Gastrocnemius medialis (tissue), 4 donors: ENCODE data around the gene CHST2. TPM values are rescaled to one million over a fixed set of nuclear protein-coding genes. Genes with fewer than 3 reads are reported as not detected.
"Not testable (repeated sequence)": the region's sequence is repeated elsewhere in the genome, so short reads cannot be mapped to it uniquely, and the experiment has no call there.

ENCODE experiments used
- ATAC-seq, 2 donors: fragments of 150-250 bp; one replicate each; pipeline ENCODE4 v1.9.1; 2016
- DNase-seq, 2 donors: peaks; one replicate each; pipeline ENCODE4 v3.0.0-alpha.2; 2019
- H3K27ac ChIP-seq, 4 donors: fragments of 200-600 bp; sonication (generic); 1 replicate in 1 of 4; 2 replicates in 3 of 4; pipeline ENCODE4 v1.5.1; 2016 to 2018; ENCODE audit warnings: mild to moderate bottlenecking in 2 of 4, moderate library complexity in 1 of 4
- H3K27me3 ChIP-seq, 3 donors: fragments of 200-600 bp; sonication (generic) in 2 of 3; 1 replicate in 1 of 3; 2 replicates in 2 of 3; pipeline versions ENCODE4 v1.5.1 to v1.6.0; 2016 to 2019; ENCODE audit warnings: mild to moderate bottlenecking in 1 of 3, moderate library complexity in 1 of 3
- H3K36me3 ChIP-seq, 2 donors: fragments of 200-600 bp; sonication (generic) in 1 of 2; one replicate each; pipeline ENCODE4 v1.5.1; 2017 to 2018
- H3K4me1 ChIP-seq, 2 donors: fragments of 200-600 bp; sonication (generic) in 1 of 2; one replicate each; pipeline ENCODE4 v1.5.1; 2016 to 2017; ENCODE audit warnings: mild to moderate bottlenecking in 2 of 2
- H3K4me3 ChIP-seq, 4 donors: fragments of 200-600 bp; sonication (generic) in 3 of 4; 1 replicate in 1 of 4; 2 replicates in 3 of 4; pipeline ENCODE4 v1.5.1; 2016 to 2019; ENCODE audit warnings: mild to moderate bottlenecking in 2 of 4
- H3K9me3 ChIP-seq, 3 donors: fragments of 200-600 bp; sonication (generic) in 2 of 3; 1 replicate in 1 of 3; 2 replicates in 2 of 3; pipeline ENCODE4 v1.5.1; 2016 to 2019
- POLR2A ChIP-seq, 2 donors: fragments of 450-650 bp; IDR thresholded peaks; one replicate each; pipeline ENCODE4 v1.6.1; 2017; ENCODE audit warnings: antibody characterized with exemption in 2 of 2, mild to moderate bottlenecking in 2 of 2, moderate library complexity in 2 of 2
- in situ Hi-C, 4 donors: fragments of 200-750 bp; cut with MboI; loops; one replicate each; pipeline versions ENCODE4 v1.15.0 to v1.8.0; 2017; ENCODE audit warnings: low sequenced_read_pairs in 4 of 4
- intact Hi-C: fragments of 100-400 bp; cut with DNase I; formaldehyde crosslinking; loops from one replicate; pipeline ENCODE4 v1.15.1; 2023; ENCODE audit warnings: low total_unique reads
- total RNA-seq, 4 donors: library from RNA; depleted of rRNA; stranded (reverse); fragments of >200 nt; gene quantifications; one replicate each; pipeline versions ENCODE4 v1.1.0 to v1.2.3, GENCODE V29; 2016
- TF ChIP-seq, protein P1 (sequence below), 5 experiments: fragments of 450-650 bp in 3 of 5; fragments of 200-600 bp in 2 of 5; sonication (generic) in 2 of 5; IDR thresholded peaks in 4 of 5; conservative IDR thresholded peaks in 1 of 5; 1 replicate in 4 of 5; 2 replicates in 1 of 5; pipeline ENCODE4 v1.5.1; 2016 to 2019; ENCODE audit warnings: antibody characterized with exemption in 5 of 5, mild to moderate bottlenecking in 3 of 5, moderate library complexity in 3 of 5

The CHST2 gene, protein sequence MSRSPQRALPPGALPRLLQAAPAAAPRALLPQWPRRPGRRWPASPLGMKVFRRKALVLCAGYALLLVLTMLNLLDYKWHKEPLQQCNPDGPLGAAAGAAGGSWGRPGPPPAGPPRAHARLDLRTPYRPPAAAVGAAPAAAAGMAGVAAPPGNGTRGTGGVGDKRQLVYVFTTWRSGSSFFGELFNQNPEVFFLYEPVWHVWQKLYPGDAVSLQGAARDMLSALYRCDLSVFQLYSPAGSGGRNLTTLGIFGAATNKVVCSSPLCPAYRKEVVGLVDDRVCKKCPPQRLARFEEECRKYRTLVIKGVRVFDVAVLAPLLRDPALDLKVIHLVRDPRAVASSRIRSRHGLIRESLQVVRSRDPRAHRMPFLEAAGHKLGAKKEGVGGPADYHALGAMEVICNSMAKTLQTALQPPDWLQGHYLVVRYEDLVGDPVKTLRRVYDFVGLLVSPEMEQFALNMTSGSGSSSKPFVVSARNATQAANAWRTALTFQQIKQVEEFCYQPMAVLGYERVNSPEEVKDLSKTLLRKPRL
- 1 to 10 TPM in 3 of 4 donors, under 1 TPM in 1; 0.41 to 2.9 (median 1.8) TPM for total RNA-seq

DNA sequence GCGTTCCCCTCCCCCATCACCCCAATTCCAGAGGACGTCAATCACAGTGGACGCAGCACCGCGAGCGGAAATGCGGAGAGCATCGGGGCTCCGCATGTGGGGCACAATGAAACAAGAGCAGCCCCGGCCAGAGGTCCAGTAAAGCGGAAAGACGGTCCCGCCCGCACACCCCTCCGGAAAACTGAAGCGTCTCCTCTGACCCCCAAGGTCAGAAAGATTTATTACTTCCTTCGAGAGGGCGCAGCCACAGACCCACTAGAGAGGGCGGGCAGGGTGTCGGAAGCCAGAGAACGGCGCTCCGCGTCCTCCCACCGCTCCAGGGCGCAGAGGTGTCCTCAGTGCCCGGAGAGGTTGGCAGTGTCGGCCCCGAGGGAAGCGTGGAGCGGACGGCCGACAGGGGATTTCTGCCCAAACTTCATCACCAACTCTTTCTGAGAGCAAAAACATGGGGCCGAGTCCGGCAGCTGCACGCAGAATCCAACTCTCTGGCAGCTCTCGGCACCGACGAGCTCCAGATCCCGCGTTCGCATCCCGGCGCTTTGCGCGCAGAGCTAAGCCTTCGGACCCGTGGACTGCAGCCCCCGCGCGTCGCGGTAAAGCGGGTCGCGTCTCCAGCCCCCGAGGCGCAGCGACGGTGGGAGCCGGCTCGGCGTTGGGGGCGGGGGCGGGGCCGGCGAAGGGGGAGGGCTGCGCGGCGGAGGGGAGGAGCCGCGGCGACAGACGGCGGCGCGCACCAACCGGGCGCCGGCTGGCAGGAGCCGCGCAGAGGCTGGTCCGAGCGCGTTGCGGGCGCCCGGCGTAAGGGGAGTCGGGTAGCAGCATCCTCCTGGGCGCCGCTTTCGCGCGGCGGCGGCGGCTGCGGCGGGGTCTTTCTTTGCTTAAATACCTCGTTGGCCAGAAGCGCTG lies at the start of gene CHST2:
CHST2 (plus strand) TSS at position 763 of the 906 bp plus-strand sequence. CDS start 1,046 bp downstream, outside the sequence.
- peak within 1 kb of the TSS; percentile 30 to 75 (median 62) for H3K27ac ChIP-seq
- ATAC-seq (peak; percentile 78 to 80), DNase-seq (peak; percentile 10 to 21)
- intact Hi-C loops: no loop called here
- TF ChIP-seq, protein P1, sequence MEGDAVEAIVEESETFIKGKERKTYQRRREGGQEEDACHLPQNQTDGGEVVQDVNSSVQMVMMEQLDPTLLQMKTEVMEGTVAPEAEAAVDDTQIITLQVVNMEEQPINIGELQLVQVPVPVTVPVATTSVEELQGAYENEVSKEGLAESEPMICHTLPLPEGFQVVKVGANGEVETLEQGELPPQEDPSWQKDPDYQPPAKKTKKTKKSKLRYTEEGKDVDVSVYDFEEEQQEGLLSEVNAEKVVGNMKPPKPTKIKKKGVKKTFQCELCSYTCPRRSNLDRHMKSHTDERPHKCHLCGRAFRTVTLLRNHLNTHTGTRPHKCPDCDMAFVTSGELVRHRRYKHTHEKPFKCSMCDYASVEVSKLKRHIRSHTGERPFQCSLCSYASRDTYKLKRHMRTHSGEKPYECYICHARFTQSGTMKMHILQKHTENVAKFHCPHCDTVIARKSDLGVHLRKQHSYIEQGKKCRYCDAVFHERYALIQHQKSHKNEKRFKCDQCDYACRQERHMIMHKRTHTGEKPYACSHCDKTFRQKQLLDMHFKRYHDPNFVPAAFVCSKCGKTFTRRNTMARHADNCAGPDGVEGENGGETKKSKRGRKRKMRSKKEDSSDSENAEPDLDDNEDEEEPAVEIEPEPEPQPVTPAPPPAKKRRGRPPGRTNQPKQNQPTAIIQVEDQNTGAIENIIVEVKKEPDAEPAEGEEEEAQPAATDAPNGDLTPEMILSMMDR (IDR thresholded peaks at IDR 0.05 in 4 of 5, conservative IDR thresholded peaks at IDR 0.05 in 1 of 5): no peak
- TF ChIP-seq POLR2A (IDR thresholded peaks at IDR 0.05): peak; percentile 31 to 54
- no peaks in the 10 kb centered on the region for H3K4me1 ChIP-seq
- no peaks in the 10 kb centered on the region for H3K9me3 ChIP-seq
- peaks cover 21 to 28% (median 22%) of the 10 kb centered on the region in 3 donors for H3K27me3 ChIP-seq
- in situ Hi-C loops: no loop called here
- H3K4me3 ChIP-seq: peak within 1 kb of the TSS; percentile 61 to 84 (median 70)
- no peaks in the 10 kb centered on the region for H3K36me3 ChIP-seq

DNA sequence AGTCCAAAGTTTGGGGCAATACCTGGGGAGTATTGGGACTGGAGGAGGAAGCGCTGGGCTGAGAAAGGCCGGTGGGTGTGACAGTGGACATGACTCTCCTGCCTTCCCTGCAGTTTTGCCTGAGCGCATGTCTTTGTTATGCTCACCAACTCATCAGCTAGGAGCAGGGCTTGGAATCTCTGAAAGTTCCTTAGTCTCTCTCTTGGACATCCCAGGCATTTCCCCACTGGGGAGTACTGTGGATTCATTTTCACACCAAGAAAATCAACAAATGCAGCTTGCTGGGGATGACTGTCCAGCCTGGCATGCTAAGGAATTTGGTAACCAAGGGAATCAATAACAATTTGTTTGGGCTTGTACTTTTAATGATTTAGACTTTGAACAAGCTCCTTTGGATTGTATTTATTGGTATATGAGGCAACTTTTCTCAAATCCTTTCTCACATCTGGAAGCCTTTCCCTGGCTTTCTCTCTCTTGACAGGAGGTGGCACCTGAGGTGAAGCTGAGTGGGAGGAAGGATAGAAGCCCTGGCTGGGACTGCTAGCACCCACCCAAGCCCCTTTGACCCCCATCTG lies 48.5 kb upstream of the CHST2 start:
- Histone ChIP-seq H3K36me3 (no peaks in the 10 kb centered on the region), H3K9me3 (no peaks in the 10 kb centered on the region), H3K4me1 (no peaks in the 10 kb centered on the region), H3K4me3 (no peak overlapping the region), H3K27ac (no peak overlapping the region), H3K27me3 (no peaks in the 10 kb centered on the region)
- DNase-seq: no peak
- in situ Hi-C loops (no loop called here), intact Hi-C loops (no loop called here)
- ATAC-seq: no peak
- TF ChIP-seq POLR2A (IDR thresholded peaks at IDR 0.05): no peak
- TF ChIP-seq, protein P1 (IDR thresholded peaks at IDR 0.05 in 4 of 5, conservative IDR thresholded peaks at IDR 0.05 in 1 of 5): no peak

DNA sequence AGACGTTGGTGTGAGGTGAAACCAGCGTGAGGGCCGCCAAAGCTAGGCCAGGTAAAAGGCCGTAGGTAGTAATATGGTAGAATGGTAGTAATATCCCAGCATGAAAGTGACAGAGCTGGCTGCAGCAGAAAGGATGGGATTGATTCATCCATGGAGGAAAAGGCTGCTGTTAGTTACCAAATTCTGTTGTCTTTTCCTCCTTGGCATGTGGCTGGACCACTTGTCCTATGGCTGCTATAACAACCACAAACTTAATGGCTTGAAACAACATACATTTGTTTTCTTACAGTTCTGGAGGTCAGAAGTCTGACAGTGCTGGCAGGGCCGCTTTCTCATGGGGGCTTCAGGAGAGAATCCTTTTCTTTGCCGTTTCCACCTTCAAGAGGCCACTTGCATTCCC lies 47.8 kb upstream of the CHST2 start:
- in situ Hi-C loops (no loop called here), intact Hi-C loops (no loop called here)
- Histone ChIP-seq H3K36me3 (no peaks in the 10 kb centered on the region), H3K4me1 (no peaks in the 10 kb centered on the region), H3K27ac (no peak overlapping the region), H3K9me3 (no peaks in the 10 kb centered on the region), H3K4me3 (no peak overlapping the region), H3K27me3 (no peaks in the 10 kb centered on the region)
- no peak for TF ChIP-seq POLR2A (IDR thresholded peaks at IDR 0.05)
- TF ChIP-seq, protein P1 (IDR thresholded peaks at IDR 0.05 in 4 of 5, conservative IDR thresholded peaks at IDR 0.05 in 1 of 5): no peak
- DNase-seq: no peak
- ATAC-seq: no peak

DNA sequence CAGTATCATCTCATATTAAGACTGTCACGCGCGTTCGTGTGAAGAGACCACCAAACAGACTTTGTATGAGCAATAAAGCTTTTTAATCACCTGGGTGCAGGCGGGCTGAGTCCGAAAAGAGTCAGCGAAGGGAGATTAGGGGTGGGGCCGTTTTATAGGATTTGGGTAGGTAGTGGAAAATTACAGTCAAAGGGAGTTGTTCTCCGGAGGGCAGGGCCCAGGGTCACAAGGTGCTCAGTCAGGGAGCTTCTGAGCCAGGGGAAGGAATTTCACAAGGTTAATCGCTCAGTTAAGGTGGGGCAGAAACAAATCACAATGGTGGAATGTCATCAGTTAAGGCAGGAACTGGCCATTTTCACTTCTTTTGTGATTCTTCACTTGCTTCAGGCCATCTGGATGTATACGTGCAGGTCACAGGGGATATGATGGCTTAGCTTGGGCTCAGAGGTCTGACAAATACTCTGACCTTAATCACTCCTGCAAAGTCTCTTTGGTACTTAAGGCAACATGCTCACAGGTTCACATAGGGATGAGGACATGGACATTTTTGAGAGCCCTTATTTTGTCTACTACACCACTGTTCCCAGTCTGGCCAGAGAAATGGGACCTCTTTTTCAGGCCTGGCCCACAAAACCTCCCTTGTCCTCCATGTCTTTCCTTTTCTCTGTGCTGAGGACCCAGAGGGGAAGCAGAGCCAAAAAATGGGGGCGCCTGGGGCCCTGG lies 47.1 kb upstream of the CHST2 start:
- H3K27ac ChIP-seq, H3K9me3 ChIP-seq, H3K36me3 ChIP-seq, DNase-seq, ATAC-seq, H3K4me3 ChIP-seq, intact Hi-C loops, H3K27me3 ChIP-seq, in situ Hi-C loops, H3K4me1 ChIP-seq: not testable (repeated sequence)

DNA sequence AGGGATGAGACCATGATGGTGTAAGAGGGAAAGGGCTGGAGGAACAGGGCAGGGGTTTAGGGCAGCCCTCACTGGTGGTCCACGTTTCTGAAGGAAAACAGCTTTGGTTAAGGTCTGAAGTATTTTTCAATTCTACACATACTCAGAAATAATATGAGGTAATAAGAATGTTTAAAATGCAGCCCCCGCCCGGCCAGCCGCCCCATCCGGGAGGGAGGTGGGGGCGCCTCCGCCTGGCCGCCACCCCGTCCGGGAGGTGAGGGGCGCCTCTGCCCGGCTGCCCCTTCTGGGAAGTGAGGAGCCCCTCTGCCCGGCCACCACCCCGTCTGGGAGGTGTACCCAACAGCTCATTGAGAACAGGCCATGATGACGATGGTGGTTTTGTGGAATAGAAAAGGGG lies 46.0 kb upstream of the CHST2 start:
- in situ Hi-C loops, intact Hi-C loops, H3K4me1 ChIP-seq, H3K4me3 ChIP-seq, H3K9me3 ChIP-seq, H3K27me3 ChIP-seq, DNase-seq, H3K27ac ChIP-seq, ATAC-seq, H3K36me3 ChIP-seq: not testable (repeated sequence)

DNA sequence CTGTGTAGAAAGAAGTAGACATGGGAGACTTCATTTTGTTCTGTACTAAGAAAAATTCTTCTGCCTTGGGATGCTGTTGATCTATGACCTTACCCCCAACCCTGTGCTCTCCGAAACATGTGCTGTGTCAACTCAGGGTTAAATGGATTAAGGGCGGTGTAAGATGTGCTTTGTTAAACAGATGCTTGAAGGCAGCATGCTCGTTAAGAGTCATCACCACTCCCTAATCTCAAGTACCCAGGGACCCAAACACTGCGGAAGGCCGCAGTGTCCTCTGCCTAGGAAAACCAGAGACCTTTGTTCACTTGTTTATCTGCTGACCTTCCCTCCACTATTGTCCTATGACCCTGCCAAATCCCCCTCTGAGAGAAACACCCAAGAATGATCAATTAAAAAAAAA lies 45.6 kb upstream of the CHST2 start:
- H3K27me3 ChIP-seq, H3K36me3 ChIP-seq, DNase-seq, in situ Hi-C loops, H3K4me1 ChIP-seq, H3K9me3 ChIP-seq, intact Hi-C loops, ATAC-seq, H3K27ac ChIP-seq, H3K4me3 ChIP-seq: not testable (repeated sequence)
